ENCODE results near the gene UBXN1. TPM values are rescaled to one million over a fixed set of nuclear protein-coding genes. Genes with fewer than 3 reads are reported as not detected.
A peak's percentile ranks its signal among the peaks of the same experiment; 100 is the strongest.

UBXN1 gene
- total and polyA plus RNA-seq, 2 experiments from 2014 or later, result 109 to 302 TPM

DNA sequence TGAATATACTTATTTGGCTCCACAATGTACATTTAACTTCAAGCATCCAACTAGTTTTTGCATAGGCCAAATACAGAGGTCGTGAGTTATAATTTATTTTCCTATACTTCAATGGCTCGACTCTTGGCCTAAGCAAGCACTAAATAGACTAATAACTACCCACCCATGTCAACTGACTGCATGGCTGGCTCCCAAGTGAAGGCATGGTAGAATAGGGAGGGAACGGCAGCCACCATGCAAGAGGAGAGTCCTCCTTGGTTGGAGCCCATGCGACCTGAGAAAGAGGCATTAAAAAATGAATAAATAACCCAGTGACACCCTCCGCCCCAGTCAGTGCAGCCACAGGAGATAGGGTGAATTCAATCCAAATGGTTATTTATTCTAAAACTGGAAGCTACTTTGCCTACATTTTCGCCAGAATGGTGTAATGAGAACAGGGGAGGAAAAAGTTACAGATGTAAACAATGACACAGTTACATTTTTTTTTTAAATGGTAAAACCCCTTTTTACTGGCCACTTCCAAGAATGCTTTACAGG, 33.5 kb upstream of the UBXN1 start:
- peaks cover 11% of the 10 kb centered on the region for H3K4me1 ChIP-seq (ENCODE audit: low read depth)
- DNase-seq (ENCODE audit: low read depth in 1 of 2, low spot score in 1 of 2), result no peak
- no peak overlapping the region for H3K27ac ChIP-seq
- no peaks in the 10 kb centered on the region for H3K9me3 ChIP-seq (ENCODE audit: low read depth)
- H3K27me3 ChIP-seq, result no peaks in the 10 kb centered on the region
- TF ChIP-seq, protein P1, sequence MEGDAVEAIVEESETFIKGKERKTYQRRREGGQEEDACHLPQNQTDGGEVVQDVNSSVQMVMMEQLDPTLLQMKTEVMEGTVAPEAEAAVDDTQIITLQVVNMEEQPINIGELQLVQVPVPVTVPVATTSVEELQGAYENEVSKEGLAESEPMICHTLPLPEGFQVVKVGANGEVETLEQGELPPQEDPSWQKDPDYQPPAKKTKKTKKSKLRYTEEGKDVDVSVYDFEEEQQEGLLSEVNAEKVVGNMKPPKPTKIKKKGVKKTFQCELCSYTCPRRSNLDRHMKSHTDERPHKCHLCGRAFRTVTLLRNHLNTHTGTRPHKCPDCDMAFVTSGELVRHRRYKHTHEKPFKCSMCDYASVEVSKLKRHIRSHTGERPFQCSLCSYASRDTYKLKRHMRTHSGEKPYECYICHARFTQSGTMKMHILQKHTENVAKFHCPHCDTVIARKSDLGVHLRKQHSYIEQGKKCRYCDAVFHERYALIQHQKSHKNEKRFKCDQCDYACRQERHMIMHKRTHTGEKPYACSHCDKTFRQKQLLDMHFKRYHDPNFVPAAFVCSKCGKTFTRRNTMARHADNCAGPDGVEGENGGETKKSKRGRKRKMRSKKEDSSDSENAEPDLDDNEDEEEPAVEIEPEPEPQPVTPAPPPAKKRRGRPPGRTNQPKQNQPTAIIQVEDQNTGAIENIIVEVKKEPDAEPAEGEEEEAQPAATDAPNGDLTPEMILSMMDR (IDR thresholded peaks at IDR 0.05; ENCODE audit: low read depth, low read length), result no peak
- no peak overlapping the region for H3K4me3 ChIP-seq
- H3K36me3 ChIP-seq, result peaks cover 56% of the 10 kb centered on the region

GRCh38 chr11:62710001-62710345, 31.1 kb upstream of the UBXN1 start:
- H3K9me3 ChIP-seq (ENCODE audit: low read depth), result no peaks in the 10 kb centered on the region
- H3K27me3 ChIP-seq, result no peaks in the 10 kb centered on the region
- DNase-seq (ENCODE audit: low read depth in 1 of 2, low spot score in 1 of 2), result peak in 1 of 2 donors; percentile 48
- peak overlapping the region; percentile 99 for H3K27ac ChIP-seq
- peak overlapping the region; percentile 32 for H3K4me3 ChIP-seq
- peaks cover 25% of the 10 kb centered on the region for H3K4me1 ChIP-seq (ENCODE audit: low read depth)
- TF ChIP-seq, protein P1 (IDR thresholded peaks at IDR 0.05; ENCODE audit: low read depth, low read length), result no peak
- peaks cover 32% of the 10 kb centered on the region for H3K36me3 ChIP-seq

GRCh38 chr11:62709247-62710000, 30.6 kb upstream of the UBXN1 start:
- TF ChIP-seq, protein P1 (IDR thresholded peaks at IDR 0.05; ENCODE audit: low read depth, low read length), result no peak
- peaks cover 25% of the 10 kb centered on the region for H3K4me1 ChIP-seq (ENCODE audit: low read depth)
- H3K36me3 ChIP-seq, result peaks cover 27% of the 10 kb centered on the region
- H3K9me3 ChIP-seq (ENCODE audit: low read depth), result no peaks in the 10 kb centered on the region
- no peaks in the 10 kb centered on the region for H3K27me3 ChIP-seq
- DNase-seq (ENCODE audit: low read depth in 1 of 2, low spot score in 1 of 2), result peak; percentile 99
- H3K4me3 ChIP-seq, result peak overlapping the region; percentile 32
- peak overlapping the region; percentile 99 for H3K27ac ChIP-seq

DNA sequence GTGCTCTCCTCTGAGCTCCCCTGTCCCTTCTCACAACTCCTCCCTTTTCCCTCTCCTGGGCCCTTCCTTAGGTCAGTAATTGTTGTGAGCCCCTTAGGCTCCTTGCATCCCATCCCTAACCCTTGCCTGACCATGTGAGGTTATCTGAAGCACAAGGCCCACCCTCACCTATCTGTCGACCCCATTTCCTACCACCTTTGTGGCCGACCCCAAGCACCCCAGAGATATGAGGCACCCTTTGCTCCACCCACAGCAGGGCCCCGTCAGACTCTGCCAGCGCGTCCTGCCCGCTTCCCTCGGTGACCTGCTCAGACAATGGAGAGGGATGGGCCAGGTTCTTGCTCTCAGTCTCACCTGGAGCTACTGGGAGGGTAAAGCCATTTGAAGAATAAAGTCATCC, 29.9 kb upstream of the UBXN1 start:
- peak overlapping the region; percentile 32 for H3K4me3 ChIP-seq
- TF ChIP-seq, protein P1 (IDR thresholded peaks at IDR 0.05; ENCODE audit: low read depth, low read length), result no peak
- H3K4me1 ChIP-seq (ENCODE audit: low read depth), result peaks cover 25% of the 10 kb centered on the region
- DNase-seq (ENCODE audit: low read depth in 1 of 2, low spot score in 1 of 2), result no peak
- no peaks in the 10 kb centered on the region for H3K27me3 ChIP-seq
- peaks cover 20% of the 10 kb centered on the region for H3K36me3 ChIP-seq
- no peaks in the 10 kb centered on the region for H3K9me3 ChIP-seq (ENCODE audit: low read depth)
- H3K27ac ChIP-seq, result peak overlapping the region; percentile 99

DNA sequence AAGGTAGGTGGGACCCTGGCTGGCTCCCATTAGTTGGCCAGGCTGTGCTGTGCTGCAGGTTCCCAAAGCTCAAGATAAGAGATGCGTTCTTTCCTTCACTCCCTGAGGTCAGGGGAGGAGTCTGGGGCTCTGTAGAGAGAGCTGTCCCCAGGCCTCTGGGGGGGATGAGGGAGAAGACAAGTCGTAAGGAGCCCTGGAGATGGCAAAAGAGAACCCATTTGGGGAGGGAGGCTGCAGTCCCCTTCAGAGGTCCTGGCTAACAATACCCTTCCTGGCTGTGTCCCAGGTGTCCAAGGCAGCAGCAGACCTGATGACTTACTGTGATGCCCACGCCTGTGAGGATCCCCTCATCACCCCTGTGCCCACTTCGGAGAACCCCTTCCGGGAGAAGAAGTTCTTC, 29.5 kb upstream of the UBXN1 start:
- no peak for DNase-seq (ENCODE audit: low read depth in 1 of 2, low spot score in 1 of 2)
- TF ChIP-seq, protein P1 (IDR thresholded peaks at IDR 0.05; ENCODE audit: low read depth, low read length), result no peak
- H3K4me1 ChIP-seq (ENCODE audit: low read depth), result peaks cover 25% of the 10 kb centered on the region
- H3K27me3 ChIP-seq, result no peaks in the 10 kb centered on the region
- no peaks in the 10 kb centered on the region for H3K9me3 ChIP-seq (ENCODE audit: low read depth)
- peak overlapping the region; percentile 32 for H3K4me3 ChIP-seq
- peak overlapping the region; percentile 99 for H3K27ac ChIP-seq
- H3K36me3 ChIP-seq, result peaks cover 19% of the 10 kb centered on the region

Measured in cardiac muscle cell (in vitro differentiated cells and primary cell).